ENCODE results near the gene PDP2.

- TF ChIP-seq POLR2A (IDR thresholded peaks at IDR 0.05; ENCODE audit: low read length), result no peak
- no peak for TF ChIP-seq GATA1 (IDR thresholded peaks at IDR 0.05; ENCODE audit: low read depth, low read length)
These were observed 39.9 kb downstream of the PDP2 start for GRCh38 chr16:66920299-66920590.
